Measurements from ENCODE around the gene AIFM3. TPM values are rescaled to one million over a fixed set of nuclear protein-coding genes. Genes with fewer than 3 reads are reported as not detected.
A peak's percentile ranks its signal among the peaks of the same experiment; 100 is the strongest.

Gene AIFM3
- total and polyA plus RNA-seq, 2 of the 13 experiments (the other 11 are each of a cell fraction or from before 2014, with no cell fraction given): 9.0 to 15.3 TPM

DNA sequence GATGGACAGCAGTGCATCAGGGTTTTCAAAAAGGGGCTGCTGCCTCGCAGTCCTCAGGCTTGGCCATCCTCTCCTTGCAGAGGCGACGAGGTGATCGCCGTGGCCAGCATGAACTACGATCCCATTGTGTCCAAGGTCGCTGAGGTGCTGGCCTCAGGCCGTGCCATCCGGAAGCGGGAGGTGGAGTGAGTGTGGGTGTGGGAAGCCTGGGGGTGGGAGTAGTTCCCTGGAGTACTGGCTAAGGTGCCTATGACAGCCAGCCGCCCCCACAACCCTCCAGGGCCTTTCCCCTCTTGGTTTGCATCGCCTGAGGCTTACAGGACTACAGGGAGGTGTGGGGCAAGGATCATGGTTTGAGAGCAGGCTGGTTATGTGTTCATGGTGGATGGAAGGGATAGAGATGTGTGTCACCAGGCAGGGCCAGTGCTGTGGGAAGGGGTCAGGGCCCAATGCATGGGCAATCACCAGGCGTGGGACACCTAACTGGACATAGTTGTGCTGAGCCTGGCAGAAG, 12.9 kb downstream of the AIFM3 start (continued):
- peak; percentile 47 for TF ChIP-seq RBM22 (optimal IDR thresholded peaks at IDR 0.05; ENCODE audit: low read length)
- TF ChIP-seq, protein P1, sequence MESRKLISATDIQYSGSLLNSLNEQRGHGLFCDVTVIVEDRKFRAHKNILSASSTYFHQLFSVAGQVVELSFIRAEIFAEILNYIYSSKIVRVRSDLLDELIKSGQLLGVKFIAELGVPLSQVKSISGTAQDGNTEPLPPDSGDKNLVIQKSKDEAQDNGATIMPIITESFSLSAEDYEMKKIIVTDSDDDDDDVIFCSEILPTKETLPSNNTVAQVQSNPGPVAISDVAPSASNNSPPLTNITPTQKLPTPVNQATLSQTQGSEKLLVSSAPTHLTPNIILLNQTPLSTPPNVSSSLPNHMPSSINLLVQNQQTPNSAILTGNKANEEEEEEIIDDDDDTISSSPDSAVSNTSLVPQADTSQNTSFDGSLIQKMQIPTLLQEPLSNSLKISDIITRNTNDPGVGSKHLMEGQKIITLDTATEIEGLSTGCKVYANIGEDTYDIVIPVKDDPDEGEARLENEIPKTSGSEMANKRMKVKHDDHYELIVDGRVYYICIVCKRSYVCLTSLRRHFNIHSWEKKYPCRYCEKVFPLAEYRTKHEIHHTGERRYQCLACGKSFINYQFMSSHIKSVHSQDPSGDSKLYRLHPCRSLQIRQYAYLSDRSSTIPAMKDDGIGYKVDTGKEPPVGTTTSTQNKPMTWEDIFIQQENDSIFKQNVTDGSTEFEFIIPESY (CRISPR knock-in tag; IDR thresholded peaks at IDR 0.05): no peak
- TF ChIP-seq JUNB (CRISPR knock-in tag; IDR thresholded peaks at IDR 0.05; ENCODE audit: borderline replicate concordance): no peak
- TF ChIP-seq, protein P2, sequence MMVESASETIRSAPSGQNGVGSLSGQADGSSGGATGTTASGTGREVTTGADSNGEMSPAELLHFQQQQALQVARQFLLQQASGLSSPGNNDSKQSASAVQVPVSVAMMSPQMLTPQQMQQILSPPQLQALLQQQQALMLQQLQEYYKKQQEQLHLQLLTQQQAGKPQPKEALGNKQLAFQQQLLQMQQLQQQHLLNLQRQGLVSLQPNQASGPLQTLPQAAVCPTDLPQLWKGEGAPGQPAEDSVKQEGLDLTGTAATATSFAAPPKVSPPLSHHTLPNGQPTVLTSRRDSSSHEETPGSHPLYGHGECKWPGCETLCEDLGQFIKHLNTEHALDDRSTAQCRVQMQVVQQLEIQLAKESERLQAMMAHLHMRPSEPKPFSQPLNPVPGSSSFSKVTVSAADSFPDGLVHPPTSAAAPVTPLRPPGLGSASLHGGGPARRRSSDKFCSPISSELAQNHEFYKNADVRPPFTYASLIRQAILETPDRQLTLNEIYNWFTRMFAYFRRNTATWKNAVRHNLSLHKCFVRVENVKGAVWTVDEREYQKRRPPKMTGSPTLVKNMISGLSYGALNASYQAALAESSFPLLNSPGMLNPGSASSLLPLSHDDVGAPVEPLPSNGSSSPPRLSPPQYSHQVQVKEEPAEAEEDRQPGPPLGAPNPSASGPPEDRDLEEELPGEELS (CRISPR knock-in tag; IDR thresholded peaks at IDR 0.05): 0 out of 2 replicates have a peak, but pooled peaks have one; percentile 55
- TF ChIP-seq, protein P3, sequence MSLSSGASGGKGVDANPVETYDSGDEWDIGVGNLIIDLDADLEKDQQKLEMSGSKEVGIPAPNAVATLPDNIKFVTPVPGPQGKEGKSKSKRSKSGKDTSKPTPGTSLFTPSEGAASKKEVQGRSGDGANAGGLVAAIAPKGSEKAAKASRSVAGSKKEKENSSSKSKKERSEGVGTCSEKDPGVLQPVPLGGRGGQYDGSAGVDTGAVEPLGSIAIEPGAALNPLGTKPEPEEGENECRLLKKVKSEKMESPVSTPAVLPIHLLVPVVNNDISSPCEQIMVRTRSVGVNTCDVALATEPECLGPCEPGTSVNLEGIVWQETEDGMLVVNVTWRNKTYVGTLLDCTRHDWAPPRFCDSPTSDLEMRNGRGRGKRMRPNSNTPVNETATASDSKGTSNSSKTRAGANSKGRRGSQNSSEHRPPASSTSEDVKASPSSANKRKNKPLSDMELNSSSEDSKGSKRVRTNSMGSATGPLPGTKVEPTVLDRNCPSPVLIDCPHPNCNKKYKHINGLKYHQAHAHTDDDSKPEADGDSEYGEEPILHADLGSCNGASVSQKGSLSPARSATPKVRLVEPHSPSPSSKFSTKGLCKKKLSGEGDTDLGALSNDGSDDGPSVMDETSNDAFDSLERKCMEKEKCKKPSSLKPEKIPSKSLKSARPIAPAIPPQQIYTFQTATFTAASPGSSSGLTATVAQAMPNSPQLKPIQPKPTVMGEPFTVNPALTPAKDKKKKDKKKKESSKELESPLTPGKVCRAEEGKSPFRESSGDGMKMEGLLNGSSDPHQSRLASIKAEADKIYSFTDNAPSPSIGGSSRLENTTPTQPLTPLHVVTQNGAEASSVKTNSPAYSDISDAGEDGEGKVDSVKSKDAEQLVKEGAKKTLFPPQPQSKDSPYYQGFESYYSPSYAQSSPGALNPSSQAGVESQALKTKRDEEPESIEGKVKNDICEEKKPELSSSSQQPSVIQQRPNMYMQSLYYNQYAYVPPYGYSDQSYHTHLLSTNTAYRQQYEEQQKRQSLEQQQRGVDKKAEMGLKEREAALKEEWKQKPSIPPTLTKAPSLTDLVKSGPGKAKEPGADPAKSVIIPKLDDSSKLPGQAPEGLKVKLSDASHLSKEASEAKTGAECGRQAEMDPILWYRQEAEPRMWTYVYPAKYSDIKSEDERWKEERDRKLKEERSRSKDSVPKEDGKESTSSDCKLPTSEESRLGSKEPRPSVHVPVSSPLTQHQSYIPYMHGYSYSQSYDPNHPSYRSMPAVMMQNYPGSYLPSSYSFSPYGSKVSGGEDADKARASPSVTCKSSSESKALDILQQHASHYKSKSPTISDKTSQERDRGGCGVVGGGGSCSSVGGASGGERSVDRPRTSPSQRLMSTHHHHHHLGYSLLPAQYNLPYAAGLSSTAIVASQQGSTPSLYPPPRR (CRISPR knock-in tag; IDR thresholded peaks at IDR 0.05; ENCODE audit: borderline replicate concordance): 0 out of 2 replicates have a peak, but pooled peaks have one; percentile 27
- peak; percentile 57; the same call in 1 of the 2 replicates for TF ChIP-seq ZNF143 (CRISPR knock-in tag; IDR thresholded peaks at IDR 0.05)
- TF ChIP-seq RARA (CRISPR knock-in tag; IDR thresholded peaks at IDR 0.05): peak; percentile 76
- TF ChIP-seq, protein P4, sequence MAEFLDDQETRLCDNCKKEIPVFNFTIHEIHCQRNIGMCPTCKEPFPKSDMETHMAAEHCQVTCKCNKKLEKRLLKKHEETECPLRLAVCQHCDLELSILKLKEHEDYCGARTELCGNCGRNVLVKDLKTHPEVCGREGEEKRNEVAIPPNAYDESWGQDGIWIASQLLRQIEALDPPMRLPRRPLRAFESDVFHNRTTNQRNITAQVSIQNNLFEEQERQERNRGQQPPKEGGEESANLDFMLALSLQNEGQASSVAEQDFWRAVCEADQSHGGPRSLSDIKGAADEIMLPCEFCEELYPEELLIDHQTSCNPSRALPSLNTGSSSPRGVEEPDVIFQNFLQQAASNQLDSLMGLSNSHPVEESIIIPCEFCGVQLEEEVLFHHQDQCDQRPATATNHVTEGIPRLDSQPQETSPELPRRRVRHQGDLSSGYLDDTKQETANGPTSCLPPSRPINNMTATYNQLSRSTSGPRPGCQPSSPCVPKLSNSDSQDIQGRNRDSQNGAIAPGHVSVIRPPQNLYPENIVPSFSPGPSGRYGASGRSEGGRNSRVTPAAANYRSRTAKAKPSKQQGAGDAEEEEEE (CRISPR knock-in tag; IDR thresholded peaks at IDR 0.05; ENCODE audit: borderline replicate concordance): no peak
- TF ChIP-seq HNRNPH1 (optimal IDR thresholded peaks at IDR 0.05; ENCODE audit: low read depth, low read length): no peak
- TF ChIP-seq, protein P5, sequence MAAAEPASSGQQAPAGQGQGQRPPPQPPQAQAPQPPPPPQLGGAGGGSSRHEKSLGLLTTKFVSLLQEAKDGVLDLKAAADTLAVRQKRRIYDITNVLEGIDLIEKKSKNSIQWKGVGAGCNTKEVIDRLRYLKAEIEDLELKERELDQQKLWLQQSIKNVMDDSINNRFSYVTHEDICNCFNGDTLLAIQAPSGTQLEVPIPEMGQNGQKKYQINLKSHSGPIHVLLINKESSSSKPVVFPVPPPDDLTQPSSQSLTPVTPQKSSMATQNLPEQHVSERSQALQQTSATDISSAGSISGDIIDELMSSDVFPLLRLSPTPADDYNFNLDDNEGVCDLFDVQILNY (CRISPR knock-in tag; conservative IDR thresholded peaks at IDR 0.05): no peak
- peak; percentile 76; the same call in 1 of the 2 replicates for TF ChIP-seq ZFX (CRISPR knock-in tag; IDR thresholded peaks at IDR 0.05; ENCODE audit: low read depth)
- TF ChIP-seq ZNF292 (CRISPR knock-in tag; IDR thresholded peaks at IDR 0.05; ENCODE audit: borderline replicate concordance, low read depth): no peak
- no peak for TF ChIP-seq ZNF549 (CRISPR knock-in tag; IDR thresholded peaks at IDR 0.05)
